ENCODE measurements around the gene DQX1.
"Not testable (repeated sequence)": the region's sequence is repeated elsewhere in the genome, so short reads cannot be mapped to it uniquely, and the experiment has no call there.

The DQX1 gene

GRCh38 chr2:74491648-74492544 is 34.1 kb downstream of the DQX1 start:
- no peak for DNase-seq

GRCh38 chr2:74489906-74490305 is 36.1 kb downstream of the DQX1 start:
- DNase-seq = no peak

DNA sequence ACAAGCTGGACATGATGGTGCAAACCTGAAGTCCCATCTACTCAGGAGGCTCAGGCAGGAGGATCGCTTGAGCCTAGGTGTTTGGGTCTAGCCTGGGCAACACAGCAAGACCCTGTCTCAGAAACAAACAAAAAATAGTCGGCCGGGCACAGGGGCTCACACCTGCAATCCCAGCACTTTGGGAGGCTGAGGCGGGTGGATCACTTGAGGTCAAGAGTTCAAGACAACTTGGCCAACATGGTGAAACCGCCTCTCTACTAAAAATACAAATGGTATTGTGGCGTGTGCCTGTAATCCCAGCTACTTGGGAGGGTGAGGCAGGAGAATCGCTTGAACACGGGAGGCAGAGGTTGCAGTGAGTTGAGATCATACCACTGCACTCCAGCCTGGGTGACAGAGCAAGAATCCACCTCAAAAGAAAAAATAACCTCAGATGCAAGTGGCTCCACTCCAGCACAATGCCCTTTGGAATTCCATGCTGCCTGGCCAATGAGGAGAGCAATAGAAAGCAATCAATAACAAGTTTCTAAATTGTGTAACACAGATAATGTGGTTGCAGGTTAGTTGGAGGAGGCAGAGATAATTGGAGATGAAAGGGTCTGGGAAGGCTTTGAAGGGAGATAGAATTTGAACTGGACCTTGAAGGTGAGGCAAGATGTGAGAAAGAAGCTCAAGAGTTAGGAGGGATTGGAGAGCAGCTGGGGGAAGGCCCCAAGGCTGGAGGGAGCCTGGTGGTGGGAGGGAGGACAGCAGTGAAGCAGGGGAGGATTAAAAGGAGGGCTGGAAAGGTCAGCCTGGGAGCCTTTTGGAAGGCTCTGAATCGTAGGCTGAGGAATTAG is 37.2 kb downstream of the DQX1 start:
- no peak for DNase-seq

- no peak for DNase-seq
Observed at GRCh38 chr2:74486141-74486540, 39.9 kb downstream of the DQX1 start.

DNA sequence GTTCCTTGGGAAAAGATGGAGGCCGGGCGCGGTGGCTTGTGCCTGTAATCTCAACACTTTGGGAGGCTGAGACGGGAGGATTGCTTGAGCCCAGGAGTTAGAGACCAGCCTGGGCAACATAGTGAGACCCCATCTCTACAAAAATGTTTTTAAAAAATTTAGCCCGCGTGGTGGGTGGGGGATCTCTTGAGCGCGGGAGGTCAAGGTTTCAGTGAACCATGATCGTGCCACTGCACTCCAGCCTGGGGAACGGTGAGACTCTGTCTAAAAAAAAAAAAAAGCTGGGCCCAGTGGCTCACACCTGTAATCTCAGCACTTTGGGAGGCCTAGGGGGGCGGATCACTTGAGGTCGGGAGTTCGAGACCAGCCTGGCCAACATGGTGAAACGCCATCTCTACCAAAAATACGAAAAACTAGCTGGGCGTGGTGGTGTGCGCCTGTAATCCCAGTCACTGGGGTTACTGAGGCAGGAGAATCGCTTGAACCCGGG is 42.3 kb downstream of the DQX1 start:
- DNase-seq = not testable (repeated sequence)

- peak; percentile 89 for DNase-seq
Observed at GRCh38 chr2:74482801-74483674, 43.0 kb downstream of the DQX1 start, which contains the start of the genes CCDC142 and TTC31. Gene CCDC142, minus strand, starts transcription at chr2:74482998. Its CDS starts 161 bp downstream, at chr2:74482837. Gene TTC31, plus strand, starts transcription at chr2:74483081. Its CDS starts 15 bp downstream, at chr2:74483096.

- DNase-seq = no peak
Observed at GRCh38 chr2:74481961-74482800, 43.9 kb downstream of the DQX1 start.

GRCh38 chr2:74481431-74481830 is 44.6 kb downstream of the DQX1 start:
- no peak for DNase-seq

GRCh38 chr2:74474899-74475298 is 51.1 kb downstream of the DQX1 start:
- DNase-seq = no peak

- no peak for DNase-seq
Observed at GRCh38 chr2:74474481-74474880, 51.5 kb downstream of the DQX1 start.

DNA sequence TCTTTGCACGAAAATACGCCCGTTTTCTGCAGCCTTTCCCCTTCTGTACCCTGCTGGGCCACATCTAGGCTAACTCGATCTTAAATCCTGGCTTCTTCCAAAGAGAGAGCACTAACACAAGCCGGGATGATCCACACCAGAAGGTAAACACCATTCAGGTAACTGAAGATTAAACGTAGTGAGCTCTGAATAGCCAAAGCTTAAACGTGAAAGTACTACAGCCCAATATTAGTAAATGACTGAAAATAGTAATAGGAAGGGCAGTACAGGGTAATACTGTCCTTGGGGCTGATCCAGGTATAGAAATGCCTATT is 53.1 kb downstream of the DQX1 start:
- no peak for DNase-seq

DNA sequence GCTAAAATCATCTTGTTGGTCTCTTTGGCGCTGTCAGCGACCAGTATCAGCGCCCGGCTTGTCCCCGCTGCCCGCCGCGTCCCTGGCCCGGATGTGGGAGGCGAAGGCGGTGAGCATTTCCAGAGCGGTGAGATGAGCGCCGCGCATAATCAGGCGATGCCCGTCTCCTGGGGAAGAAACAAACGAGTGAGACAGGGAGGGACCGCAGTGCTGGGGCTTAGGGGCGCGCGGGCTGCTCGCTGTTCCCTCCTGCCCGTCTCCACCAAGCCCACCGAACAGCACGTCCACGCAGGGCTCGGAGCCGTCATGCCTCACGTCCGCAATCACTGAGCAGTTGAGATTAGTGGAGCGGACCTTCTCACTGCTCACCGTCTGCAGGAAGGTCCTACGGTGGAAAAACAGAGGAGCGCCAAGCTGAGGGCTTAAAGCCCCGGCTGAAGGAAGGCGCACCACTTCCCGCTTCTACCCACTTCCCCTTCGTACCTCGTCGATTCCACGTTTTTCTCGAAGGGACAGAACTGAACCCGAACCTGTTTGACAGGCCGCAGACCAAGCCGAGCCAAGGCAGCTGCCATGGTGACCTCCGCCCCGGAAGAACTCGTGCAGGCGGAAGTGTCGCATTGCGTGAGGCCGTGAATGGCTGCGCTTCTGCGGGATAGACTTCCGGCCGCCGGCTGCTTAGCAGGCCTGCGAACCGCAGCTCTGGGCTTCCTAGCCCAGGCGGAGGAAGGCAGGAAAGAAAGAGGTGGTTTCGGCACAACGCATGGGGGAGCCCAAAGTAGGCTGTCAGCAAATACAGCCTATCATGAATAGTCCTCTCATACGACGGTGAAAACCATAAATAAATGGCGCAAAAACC is 53.7 kb downstream of the DQX1 start, which contains the start of gene MRPL53:
Gene MRPL53 (minus strand): TSS at position 595 of the 859 bp plus-strand sequence. CDS start 20 bp downstream, at position 575.
- peak; percentile 84 for DNase-seq

DNA sequence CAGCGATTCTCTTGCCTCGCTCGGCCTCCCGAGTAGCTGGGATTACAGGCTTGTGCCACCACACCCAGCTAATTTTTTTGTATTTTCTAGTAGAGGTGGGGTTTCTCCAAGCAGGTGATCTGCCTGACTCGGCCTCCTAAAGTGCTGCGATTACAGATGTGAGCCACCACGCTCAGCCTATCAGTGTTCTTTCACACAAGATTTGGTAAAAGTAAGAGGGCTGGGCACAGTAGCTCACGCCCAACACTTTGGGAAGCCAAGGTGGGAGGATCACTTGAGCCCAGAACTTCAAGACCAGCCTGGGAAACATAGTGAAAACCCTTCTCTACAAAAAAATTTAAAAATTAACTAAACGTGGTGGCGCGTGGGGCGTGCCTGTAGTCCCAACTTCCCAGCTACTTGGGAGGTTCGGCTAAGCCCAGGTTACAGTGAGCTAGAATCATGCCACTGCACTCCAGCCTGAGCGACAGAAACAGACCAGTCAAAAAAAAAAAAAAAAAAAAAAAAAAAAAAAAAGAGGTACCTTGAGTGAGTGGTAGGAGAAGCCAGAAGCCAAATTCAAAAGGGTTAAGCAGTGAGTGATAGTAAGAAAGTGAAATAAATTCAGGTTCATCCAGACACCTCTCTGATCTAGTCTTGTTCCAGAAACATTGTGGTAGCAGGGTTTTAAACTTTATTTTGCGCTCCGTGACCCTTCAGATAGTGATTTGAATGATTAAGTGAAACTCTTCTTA is 54.5 kb downstream of the DQX1 start:
- DNase-seq = no peak

GRCh38 chr2:74470742-74471141 is 55.3 kb downstream of the DQX1 start:
- DNase-seq = not testable (repeated sequence)
